ENCODE results near the gene CYREN.

CYREN gene

DNA sequence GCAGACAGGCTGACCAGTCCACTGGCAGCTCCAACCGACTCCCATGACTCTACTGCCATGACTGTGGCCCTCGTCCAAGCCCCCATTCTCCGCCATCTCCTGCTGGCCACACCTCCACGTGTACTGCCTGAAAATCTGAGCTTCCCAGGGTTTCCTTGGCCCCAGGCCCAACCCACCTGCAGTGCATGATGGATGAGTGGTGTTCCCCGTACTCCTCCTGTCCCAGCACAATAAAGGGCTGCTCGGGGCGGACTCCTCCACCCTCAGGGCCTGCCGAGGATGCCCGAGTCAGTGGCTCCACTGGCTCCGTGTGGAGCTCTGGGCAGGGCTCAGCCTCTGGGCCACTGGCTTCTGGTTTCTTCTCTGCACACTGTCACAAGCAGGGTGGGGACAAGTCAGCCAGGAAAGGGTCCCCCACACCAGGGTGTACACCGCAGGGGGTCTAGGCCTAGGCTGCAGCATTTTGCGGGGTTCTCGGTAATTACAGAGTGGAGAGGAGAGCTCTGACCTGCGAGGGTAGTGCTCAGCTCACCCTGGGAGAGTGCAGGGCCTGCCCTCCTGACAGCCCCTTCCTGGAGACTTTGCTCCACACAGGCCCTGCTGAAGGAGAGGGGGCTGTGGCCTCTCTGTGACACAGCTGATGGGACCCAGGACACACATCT is 25.6 kb upstream of the CYREN start:
- no peak for DNase-seq

- DNase-seq: no peak
Observed at GRCh38 chr7:135195156-135195555, 24.6 kb upstream of the CYREN start.

- DNase-seq: no peak
Observed at GRCh38 chr7:135194494-135195095, 24.1 kb upstream of the CYREN start.

DNA sequence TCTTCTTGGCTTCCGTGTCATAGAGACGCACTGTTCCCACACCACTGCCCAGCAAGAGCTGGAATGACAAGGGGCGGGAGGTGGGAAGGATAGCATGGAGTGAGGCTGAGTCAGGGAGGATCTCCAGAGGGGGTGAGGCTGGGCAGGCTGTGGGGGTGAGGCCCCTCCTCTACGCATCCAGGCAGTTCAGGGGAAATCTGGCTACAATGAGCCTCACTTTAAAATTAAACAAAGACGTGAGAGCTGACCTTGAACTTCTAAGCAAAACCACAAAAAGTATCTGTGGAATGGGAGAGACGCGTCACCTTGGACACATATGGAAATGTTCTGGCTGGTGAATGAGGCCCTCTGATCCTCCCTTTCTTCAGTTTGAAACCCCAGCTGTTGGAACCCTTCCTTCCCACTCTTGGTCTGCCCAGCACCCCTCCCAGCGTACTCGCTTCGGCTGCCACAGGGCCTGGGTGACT is 23.1 kb upstream of the CYREN start:
- DNase-seq: no peak

GRCh38 chr7:135192914-135193536 is 22.5 kb upstream of the CYREN start:
- DNase-seq: no peak

DNA sequence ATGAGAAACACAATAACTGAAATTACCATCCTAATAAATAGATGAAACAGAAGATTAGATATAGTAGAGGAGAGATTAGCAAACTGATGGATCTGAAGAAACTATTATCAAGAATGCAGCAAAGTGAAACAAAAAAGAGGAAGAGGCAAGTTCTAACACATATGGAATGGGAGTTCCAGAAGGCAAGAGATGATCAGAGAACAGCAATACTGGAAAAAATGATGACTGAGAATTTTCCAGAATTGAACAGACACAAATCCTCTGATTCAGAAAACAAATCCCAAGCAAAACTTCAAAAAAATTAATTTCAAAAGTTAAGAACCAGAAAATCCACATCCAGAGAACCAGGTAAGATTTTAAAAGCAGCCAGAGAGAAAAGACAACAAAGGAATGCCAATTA is 20.2 kb upstream of the CYREN start:
- DNase-seq: no peak

GRCh38 chr7:135189961-135190360 is 19.5 kb upstream of the CYREN start:
- no peak for DNase-seq

DNA sequence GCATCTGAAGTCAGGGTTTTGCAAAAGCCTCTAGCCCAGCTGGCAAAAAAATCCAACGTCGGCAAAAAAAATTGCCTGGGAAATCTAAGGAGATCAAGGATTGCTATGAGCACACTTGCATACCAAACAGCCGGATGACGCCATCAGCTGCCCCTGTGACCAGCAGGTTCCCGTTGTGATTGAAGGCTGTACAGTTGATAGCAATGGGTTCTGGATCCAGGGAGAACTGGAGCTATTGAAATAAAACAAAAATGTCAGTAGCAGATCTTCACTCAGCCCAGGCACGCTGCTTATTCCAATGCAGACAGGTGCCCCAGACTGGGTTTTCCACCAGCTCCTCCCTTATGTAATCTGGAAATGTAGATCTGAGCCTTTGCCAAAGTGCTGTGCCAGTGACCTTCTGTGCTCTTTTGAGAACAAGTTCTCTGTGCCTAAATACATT is 18.7 kb upstream of the CYREN start:
- no peak for DNase-seq

GRCh38 chr7:135188298-135188984 is 17.9 kb upstream of the CYREN start:
- no peak for DNase-seq

DNA sequence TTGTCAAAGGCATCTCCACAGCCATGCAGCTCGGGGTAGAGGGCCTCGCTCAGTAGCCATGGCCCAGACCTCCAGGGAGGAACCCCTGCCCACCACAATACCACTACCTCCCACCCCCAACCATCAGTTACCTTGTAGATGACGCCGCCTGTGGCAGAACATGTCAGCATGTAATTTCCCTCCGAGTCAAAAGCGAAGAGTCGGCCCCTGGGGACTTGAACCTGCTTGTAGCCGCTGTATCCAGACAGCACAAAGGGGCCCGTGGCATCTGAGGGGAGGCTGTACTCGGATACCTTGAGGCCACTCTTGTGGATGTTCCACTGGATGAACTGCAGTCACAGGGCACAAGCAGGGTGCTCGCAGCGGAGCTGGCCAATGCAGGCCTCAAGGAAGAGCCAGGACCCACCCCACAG is 16.3 kb upstream of the CYREN start:
- no peak for DNase-seq

GRCh38 chr7:135186261-135186540 is 15.7 kb upstream of the CYREN start:
- no peak for DNase-seq

DNA sequence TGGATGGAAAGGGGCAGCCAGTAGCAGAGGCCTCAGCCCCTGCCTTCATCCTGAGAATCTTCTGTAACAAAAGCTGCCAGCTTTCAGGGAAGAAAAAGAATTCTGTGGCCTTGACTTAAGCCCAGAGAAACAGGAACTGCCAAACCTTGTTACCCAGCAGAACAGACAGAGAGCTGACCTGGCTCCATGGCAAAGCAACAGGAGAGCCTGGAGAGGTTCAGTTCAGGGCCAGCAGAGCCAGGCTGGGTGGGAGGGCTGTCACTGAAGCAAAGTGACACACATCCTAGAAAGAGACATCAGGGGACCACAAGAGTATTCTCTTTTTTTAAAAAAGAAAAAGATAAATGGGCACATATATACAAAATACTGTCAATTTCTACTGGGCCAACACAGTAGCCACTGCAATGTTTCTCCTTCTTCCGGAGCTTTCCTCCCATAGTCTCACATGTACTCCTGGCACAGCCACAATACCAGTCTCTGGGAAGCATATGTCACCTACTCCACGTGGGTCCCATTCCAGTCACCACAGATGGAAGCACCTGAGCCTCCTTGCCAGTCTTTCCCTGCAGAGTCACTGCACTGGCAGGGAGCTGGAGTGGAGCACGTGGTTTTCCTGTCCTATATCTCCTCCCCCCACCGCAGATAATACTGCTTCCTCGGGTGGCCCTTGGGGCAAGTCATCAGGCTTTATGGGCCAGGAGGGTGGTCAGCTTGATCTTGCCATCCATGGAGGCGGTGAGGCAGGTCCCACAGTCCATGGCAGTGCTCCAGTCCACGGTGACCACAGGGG is 15.2 kb upstream of the CYREN start:
- no peak for DNase-seq

GRCh38 chr7:135184254-135184841 is 13.8 kb upstream of the CYREN start:
- no peak for DNase-seq

- DNase-seq: no peak
Observed at GRCh38 chr7:135183478-135183877, 13.0 kb upstream of the CYREN start.

DNA sequence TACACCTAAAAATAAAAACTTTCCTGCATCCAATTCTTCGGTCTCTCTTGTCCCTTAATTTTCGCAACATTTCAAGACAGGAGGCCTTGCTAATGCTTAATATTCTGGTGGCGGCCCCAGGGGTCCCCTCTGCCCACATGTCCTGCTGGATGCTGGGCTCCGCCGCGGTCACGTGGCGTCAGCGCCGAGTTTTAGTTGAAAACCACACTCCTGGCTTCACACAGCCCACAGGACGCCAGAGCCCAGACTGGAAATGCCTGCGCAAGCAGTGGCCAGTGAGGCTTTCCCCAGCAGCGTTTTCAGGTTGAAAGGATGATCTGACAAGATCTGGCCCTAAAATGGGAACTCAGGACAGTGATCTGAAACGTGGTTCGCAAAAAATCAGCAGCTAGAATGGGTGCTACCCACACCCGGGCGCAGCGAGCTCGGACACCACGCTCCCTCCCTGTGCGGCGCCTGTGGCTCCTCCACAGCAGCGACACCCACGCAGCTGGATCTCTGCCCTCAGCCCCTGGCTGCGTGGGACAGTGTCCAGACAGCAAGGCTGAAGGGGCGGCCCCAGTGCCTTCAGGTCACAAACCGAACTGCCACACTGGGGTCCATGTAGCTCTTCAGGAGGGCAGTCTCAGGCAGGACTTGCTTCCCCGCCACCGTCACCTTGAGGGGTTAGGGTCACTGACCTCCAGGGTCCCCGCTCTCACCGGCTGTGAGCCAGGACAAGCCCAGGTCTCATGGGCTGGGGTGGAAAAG is 11.6 kb upstream of the CYREN start:
- DNase-seq: no peak

- no peak for DNase-seq
Observed at GRCh38 chr7:135181261-135181928, 10.9 kb upstream of the CYREN start.

DNA sequence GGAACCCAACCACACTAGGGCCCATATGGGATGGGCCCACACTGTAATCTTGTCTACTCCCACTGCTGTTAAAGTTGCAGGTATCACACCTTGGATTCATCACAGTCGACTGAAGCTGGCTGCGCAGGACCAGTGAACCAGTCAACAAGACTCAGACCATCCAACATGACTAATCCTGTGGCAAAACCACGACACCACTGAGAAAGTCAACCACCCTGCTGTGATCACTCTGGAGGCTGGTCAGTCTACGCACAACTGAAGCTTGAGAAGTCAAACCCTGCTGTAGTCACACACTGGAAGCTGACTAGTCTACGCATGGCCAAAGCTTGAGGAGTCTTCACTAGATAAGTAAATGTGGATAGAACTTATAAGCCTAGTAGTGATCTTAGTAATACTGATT is 9.6 kb upstream of the CYREN start:
- no peak for DNase-seq

- DNase-seq: no peak
Observed at GRCh38 chr7:135179321-135179925, 8.9 kb upstream of the CYREN start.

- DNase-seq: no peak
Observed at GRCh38 chr7:135178364-135178763, 7.9 kb upstream of the CYREN start.

GRCh38 chr7:135177028-135177696 is 6.7 kb upstream of the CYREN start:
- DNase-seq: no peak
